GM18505 (cell line): Measurements from ENCODE around the gene RDM1.
"Not testable (repeated sequence)": the region's sequence is repeated elsewhere in the genome, so short reads cannot be mapped to it uniquely, and the experiment has no call there.

Experiments
- ATAC-seq: cut with Tn5 transposase; IDR thresholded peaks from one replicate; pipeline ENCODE4 v1.9.1; 2021; ENCODE audit not compliant: unreplicated experiment
- POLR2A ChIP-seq: IDR thresholded peaks from 4 replicates; pipeline ENCODE4 v1.6.1; 2011; ENCODE audit warnings: borderline replicate concordance; ENCODE audit not compliant: insufficient read depth, insufficient read length; ENCODE audit errors: extremely low read depth

Gene RDM1

GRCh38 chr17:35949401-35949800, 18.8 kb upstream of the RDM1 start:
- ATAC-seq: no peak
- no peak for TF ChIP-seq POLR2A

GRCh38 chr17:35948092-35948491, 17.5 kb upstream of the RDM1 start:
- ATAC-seq: no peak

GRCh38 chr17:35947156-35947585, 16.6 kb upstream of the RDM1 start:
- no peak for TF ChIP-seq POLR2A
- no peak for ATAC-seq

More at GRCh38 chr17:35948092-35948491, 17.5 kb upstream of the RDM1 start:
- TF ChIP-seq POLR2A: no peak

- ATAC-seq: no peak
These were observed 13.6 kb upstream of the RDM1 start for GRCh38 chr17:35944151-35944550.

GRCh38 chr17:35943537-35943936, 13.0 kb upstream of the RDM1 start, which contains the start of gene LYZL6:
Gene LYZL6 (minus strand): TSS chr17:35943713. CDS start chr17:35939356, 4,357 bp downstream.
- no peak for TF ChIP-seq POLR2A
- ATAC-seq: no peak

More at GRCh38 chr17:35944151-35944550, 13.6 kb upstream of the RDM1 start:
- TF ChIP-seq POLR2A: no peak

GRCh38 chr17:35942588-35943186, 12.1 kb upstream of the RDM1 start:
- no peak for ATAC-seq
- no peak for TF ChIP-seq POLR2A

GRCh38 chr17:35938492-35938891, 7.9 kb upstream of the RDM1 start:
- not testable (repeated sequence) for ATAC-seq

DNA sequence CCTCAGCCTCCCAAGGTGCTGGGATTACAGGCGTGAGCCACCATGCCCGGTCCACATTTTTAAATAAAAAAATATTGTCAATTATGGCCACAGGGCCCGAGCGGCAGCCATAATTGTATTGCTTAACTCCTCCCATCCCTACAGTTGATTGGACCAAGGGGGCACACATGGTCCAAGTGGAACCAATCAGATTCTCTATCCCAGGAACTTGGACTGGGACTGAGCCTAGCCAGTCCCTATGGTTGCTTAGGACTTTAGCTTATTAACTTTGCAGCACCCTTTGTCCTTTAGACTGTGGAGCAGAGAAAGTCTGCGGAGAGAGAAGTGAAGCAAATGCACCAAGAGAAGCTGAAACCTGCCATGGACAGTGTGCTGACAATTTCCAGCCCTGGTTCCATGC, 5.5 kb upstream of the RDM1 start:
- TF ChIP-seq POLR2A: no peak
- ATAC-seq: no peak

DNA sequence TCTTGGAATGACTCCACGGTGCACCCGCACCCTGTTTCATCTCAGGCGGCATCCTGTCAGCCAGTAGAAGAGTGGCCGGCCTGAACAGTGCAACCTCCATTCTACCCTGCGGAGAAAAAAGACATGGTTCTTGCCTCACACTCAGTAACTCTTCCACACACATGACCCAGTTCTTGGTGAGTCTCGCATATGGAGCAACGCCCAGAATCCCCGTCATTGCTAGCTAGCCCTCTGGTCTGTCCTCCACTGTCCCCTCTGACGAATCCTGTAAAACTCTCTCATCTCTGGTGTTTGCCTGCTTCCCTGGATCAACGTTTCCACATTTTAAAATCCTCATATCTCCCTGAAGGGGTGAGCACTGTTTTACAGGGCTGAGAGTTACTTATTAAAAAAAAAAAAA, 4.2 kb upstream of the RDM1 start:
- no peak for ATAC-seq

DNA sequence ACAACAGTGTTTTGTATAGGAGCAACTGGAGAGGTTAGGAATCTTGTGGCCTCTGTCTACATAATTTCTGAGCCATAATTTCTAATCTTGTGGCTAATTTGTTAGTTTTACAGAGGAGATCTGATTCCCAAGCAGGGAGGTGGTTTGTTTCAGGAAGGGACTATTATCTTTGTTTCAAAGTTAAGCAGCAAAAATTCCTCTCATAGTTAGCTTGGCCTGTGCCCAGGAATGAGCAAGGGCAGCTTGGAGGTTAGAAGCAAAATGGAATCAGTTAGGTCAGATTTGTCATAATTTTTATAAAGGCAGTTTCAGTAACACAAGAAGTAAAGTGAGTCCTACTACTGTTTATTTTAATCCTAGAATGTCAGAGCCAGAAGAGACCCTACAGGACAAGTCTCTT, 2.0 kb upstream of the RDM1 start:
- TF ChIP-seq POLR2A: no peak
- ATAC-seq: no peak

More for the DNA sequence above, 4.2 kb upstream of the RDM1 start:
- TF ChIP-seq POLR2A: no peak

- no peak for ATAC-seq
- no peak for TF ChIP-seq POLR2A
These were observed 1.3 kb upstream of the RDM1 start for GRCh38 chr17:35931794-35932425.

DNA sequence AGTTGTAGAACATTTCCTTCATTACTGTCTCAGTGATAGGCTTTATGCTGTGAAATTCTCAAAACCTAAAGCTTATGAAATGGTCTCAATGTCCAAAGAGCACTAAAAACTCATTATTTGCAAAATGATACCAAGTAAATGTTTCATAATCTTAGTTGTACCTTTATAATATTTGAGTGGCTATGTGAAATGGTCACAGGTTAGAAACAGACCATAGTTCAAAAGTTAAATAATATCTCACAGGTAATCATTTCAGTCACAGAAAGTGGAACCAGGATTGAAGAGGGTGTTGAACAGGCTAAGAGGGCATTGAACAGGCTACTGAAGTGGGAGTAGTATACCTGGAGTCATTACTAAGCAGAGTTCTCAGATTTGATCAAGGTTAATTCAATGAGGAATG, 2.9 kb downstream of the RDM1 start:
- ATAC-seq: no peak
- TF ChIP-seq POLR2A: no peak

- ATAC-seq: no peak
- TF ChIP-seq POLR2A: no peak
These were observed 6.9 kb downstream of the RDM1 start for GRCh38 chr17:35923609-35924114.

DNA sequence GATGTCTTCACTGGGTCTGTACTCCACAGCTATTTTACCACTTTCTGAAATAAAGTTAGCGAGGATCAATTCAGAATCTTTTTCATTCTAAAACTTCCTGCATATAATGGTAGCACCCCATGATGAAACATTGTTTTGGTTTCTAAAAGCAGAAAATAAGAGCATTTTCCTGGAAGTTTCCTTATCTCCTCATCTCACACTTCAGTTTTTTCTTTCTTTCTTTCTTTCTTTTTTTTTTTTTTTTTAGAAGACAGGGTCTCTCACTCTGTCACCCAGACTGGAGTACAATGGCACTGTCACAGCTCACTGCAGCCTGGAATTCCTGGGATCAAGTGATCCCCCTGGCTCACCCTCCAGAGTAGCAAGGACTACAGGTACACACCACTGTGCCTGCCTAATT, 10.3 kb downstream of the RDM1 start:
- no peak for ATAC-seq
- TF ChIP-seq POLR2A: no peak
